Measurements from ENCODE around the gene SLC35F4.

Gene SLC35F4

GRCh38 chr14:57526942-57527341 lies 338.9 kb downstream of the SLC35F4 start:
- DNase-seq (ENCODE audit: low read depth in 2 of 2) = no peak

DNA sequence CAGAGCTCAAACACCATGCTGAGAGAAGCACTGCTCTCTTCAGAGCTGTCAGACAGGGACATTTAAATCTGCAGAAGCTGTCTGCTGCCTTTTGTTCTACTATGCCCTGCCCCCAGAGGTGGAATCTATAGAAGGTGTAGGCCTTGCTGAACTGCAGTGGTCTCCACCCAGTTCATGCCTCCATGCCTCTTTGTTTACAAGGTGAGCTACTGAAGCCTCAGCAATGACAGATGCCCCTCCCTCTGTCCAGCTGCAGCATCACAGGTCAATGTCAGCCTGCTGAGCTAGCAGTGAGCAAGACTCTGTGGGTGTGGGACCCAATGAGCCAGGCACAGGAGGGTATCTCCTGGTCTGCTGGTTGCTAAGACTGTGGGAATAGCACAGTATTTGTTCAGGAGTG lies 346.8 kb downstream of the SLC35F4 start:
- no peak for DNase-seq (ENCODE audit: low read depth in 2 of 2)

All from activated CD4-positive, alpha-beta T cell treated with anti-CD3 and anti-CD28 coated beads for 24 hours (primary cell).